GM12878 (cell line): ENCODE data around the gene EPB41L1. TPM values are rescaled to one million over a fixed set of nuclear protein-coding genes. Genes with fewer than 3 reads are reported as not detected.

Experiments used
- ATAC-seq: fragments of 200-7000 bp; cut with Tn5 transposase; 3 replicates; pipeline ENCODE4 v1.9.1; 2020; ENCODE audit warnings: mild to moderate bottlenecking, moderate library complexity
- BruUV-seq: library from RNA; stranded (reverse); fragments of 400-500 nt; replicated peaks from 2 replicates; lab custom pipeline; 2021; lab: Mats Ljungman, UMichigan
- CTCF ChIA-PET: fragments of 300-600 bp; sonication (Branson Sonifier 250); formaldehyde crosslinking; extraction: SDS; loops from one replicate; lab custom pipeline; 2021; ENCODE audit warnings: inconsistent platforms; lab: Yijun Ruan, JAX
- POLR2A ChIA-PET: fragments of 350-600 bp; formaldehyde crosslinking; extraction: SDS; loops from one replicate; lab custom pipeline; 2021; ENCODE audit warnings: inconsistent platforms; lab: Charles Lee
- RAD21 ChIA-PET: fragments of 300-600 bp; sonication (Branson Sonifier 250); formaldehyde crosslinking; loops from one replicate; lab custom pipeline; 2023; ENCODE audit warnings: antibody characterized with exemption; ENCODE audit not compliant: unreplicated experiment; lab: Charles Lee
- SMC1A ChIA-PET: fragments of 300-600 bp; sonication (Branson Sonifier 250); formaldehyde crosslinking; loops from one replicate; lab custom pipeline; 2023; ENCODE audit not compliant: unreplicated experiment, uncharacterized antibody; lab: Charles Lee
- DNase-seq: peaks from one replicate; pipeline ENCODE4 v3.0.0-alpha.2; 2011; ENCODE audit warnings: low read depth, low spot score
- FAIRE-seq: peaks from 3 replicates; lab custom pipeline; 2011; peaks lifted over from hg19 to GRCh38; lab: Jason Lieb, UNC
- H2AFZ ChIP-seq: 2 replicates; pipeline ENCODE4 v1.6.0; 2011; ENCODE audit warnings: low read depth, low read length, control low read depth; ENCODE audit not compliant: control insufficient read depth
- H3K27ac ChIP-seq: 2 replicates; pipeline ENCODE4 v1.5.1; 2011; ENCODE audit warnings: control low read depth; ENCODE audit not compliant: control insufficient read depth, insufficient read depth
- H3K27me3 ChIP-seq, 2 experiments: replicated peaks in 1 of 2; 2 replicates each; pipeline versions ENCODE4 v1.6.0 to v1.6.1; 2011; ENCODE audit warnings: low read length in 1 of 2; ENCODE audit not compliant: control insufficient read depth in 2 of 2, insufficient read depth in 2 of 2
- H3K36me3 ChIP-seq, 2 experiments: 2 replicates each; pipeline ENCODE4 v1.5.1; 2011; ENCODE audit warnings: low read length in 1 of 2; ENCODE audit not compliant: control insufficient read depth in 2 of 2, insufficient read depth in 2 of 2
- H3K4me1 ChIP-seq: 2 replicates; pipeline ENCODE4 v1.6.1; 2011; ENCODE audit warnings: mild to moderate bottlenecking, low read length, moderate library complexity, mixed read lengths; ENCODE audit not compliant: control insufficient read depth, insufficient read depth
- H3K4me2 ChIP-seq: 2 replicates; pipeline ENCODE4 v1.6.0; 2011; ENCODE audit warnings: control low read depth; ENCODE audit not compliant: control insufficient read depth, insufficient read depth
- H3K4me3 ChIP-seq: fragments of 200-600 bp; sonication (generic); 2 replicates; pipeline ENCODE4 v1.5.1; 2016
- H3K79me2 ChIP-seq: 2 replicates; pipeline ENCODE4 v1.6.0; 2011; ENCODE audit warnings: low read length; ENCODE audit not compliant: control insufficient read depth, insufficient read depth
- H3K9ac ChIP-seq: 2 replicates; pipeline ENCODE4 v1.8.0; 2011; ENCODE audit warnings: low read length, control low read depth, mixed read lengths; ENCODE audit not compliant: control insufficient read depth, insufficient read depth
- H3K9me3 ChIP-seq: replicated peaks from 3 replicates; pipeline ENCODE4 v1.5.1; 2011; ENCODE audit warnings: mild to moderate bottlenecking, low read length; ENCODE audit not compliant: control insufficient read depth, insufficient read depth
- H4K20me1 ChIP-seq: 2 replicates; pipeline ENCODE4 v1.6.0; 2011; ENCODE audit not compliant: control insufficient read depth, insufficient read depth
- ETV6 ChIP-seq, 2 experiments: fragments of 450-650 bp in 1 of 2; IDR thresholded peaks in 1 of 2; conservative IDR thresholded peaks in 1 of 2; 2 replicates each; pipeline ENCODE4 v1.6.1; 2014; ENCODE audit warnings: antibody characterized with exemption in 1 of 2, borderline replicate concordance in 1 of 2, low read depth in 1 of 2, mild to moderate bottlenecking in 1 of 2, moderate library complexity in 1 of 2
- HDAC2 ChIP-seq: fragments of 200-600 bp; sonication (generic); IDR thresholded peaks from 2 replicates; pipeline ENCODE4 v1.6.1; 2017
- NKRF ChIP-seq: fragments of 450-650 bp; conservative IDR thresholded peaks from 2 replicates; pipeline ENCODE4 v1.6.1; 2017; ENCODE audit warnings: mild to moderate bottlenecking, moderate library complexity
- RCOR1 ChIP-seq: conservative IDR thresholded peaks from 2 replicates; pipeline ENCODE4 v1.6.1; 2012; ENCODE audit warnings: low read depth, low read length, improper control_type of control experiment
- RELB ChIP-seq: fragments of 450-650 bp; IDR thresholded peaks from 2 replicates; pipeline ENCODE4 v1.6.1; 2017; ENCODE audit warnings: low read depth, mild to moderate bottlenecking, moderate library complexity
- SIN3A ChIP-seq: IDR thresholded peaks from 2 replicates; pipeline ENCODE4 v1.6.1; 2012; ENCODE audit warnings: low read depth, low read length, improper control_type of control experiment
- SREBF1 ChIP-seq: IDR thresholded peaks from 2 replicates; pipeline ENCODE4 v1.6.1; 2012; ENCODE audit warnings: mild to moderate bottlenecking, low read length
- SREBF2 ChIP-seq: IDR thresholded peaks from 2 replicates; pipeline ENCODE4 v1.6.1; 2012; ENCODE audit warnings: mild to moderate bottlenecking, low read length
- TCF12 ChIP-seq: IDR thresholded peaks from 2 replicates; pipeline ENCODE4 v1.6.1; 2011; ENCODE audit warnings: low read depth, mild to moderate bottlenecking, low read length
- TCF3 ChIP-seq: IDR thresholded peaks from 2 replicates; pipeline ENCODE4 v1.6.1; 2012; ENCODE audit warnings: low read depth, mild to moderate bottlenecking, low read length, borderline replicate concordance; ENCODE audit not compliant: insufficient read depth
- USF1 ChIP-seq: IDR thresholded peaks from 2 replicates; pipeline ENCODE4 v1.6.1; 2011; ENCODE audit warnings: borderline replicate concordance, low read depth, mild to moderate bottlenecking, moderate library complexity, mixed read lengths, low read length; ENCODE audit not compliant: insufficient read depth; ENCODE audit errors: extremely low read length
- ZBED1 ChIP-seq: IDR thresholded peaks from 2 replicates; pipeline ENCODE4 v1.6.1; 2016; ENCODE audit warnings: borderline replicate concordance
- ZBTB33 ChIP-seq: fragments of 450-650 bp; IDR thresholded peaks from 2 replicates; pipeline ENCODE4 v1.6.1; 2017; ENCODE audit warnings: mild to moderate bottlenecking
- WGBS: methylation state at CpG from one replicate; pipeline ENCODE4 v1.1.6; 2016; ENCODE audit warnings: low lambda C conversion rate; ENCODE audit not compliant: insufficient replicate concordance, insufficient coverage; ENCODE audit errors: missing lambda C conversion rate; 5-methylcytosine and 5-hydroxymethylcytosine counted together
- in situ Hi-C: fragments of 300-500 bp; cut with MboI; formaldehyde crosslinking; loops from 9 replicates; pipeline ENCODE4 v1.14.3; 2018; ENCODE audit warnings: mixed read lengths
- intact Hi-C: fragments of 100-400 bp; cut with micrococcal nuclease; formaldehyde crosslinking; loops from one replicate; pipeline ENCODE4 v1.14.2; 2022; ENCODE audit not compliant: unreplicated experiment
- polyA plus RNA-seq, 11 experiments: library from polyadenylated mRNA; depleted of rRNA in 4 of 11; unstranded in 6 of 11; stranded (reverse) in 5 of 11; fragments of >200 nt; fragmentation: Nextera tagmentation in 4 of 11; fragmentation: Illumina TruSeq in 1 of 11; extraction: Ambion mirVana in 4 of 11; extraction: Trizol in 1 of 11; gene quantifications; 1 replicate in 1 of 11; 2 replicates in 10 of 11; pipeline versions ENCODE4 v1.2.1 to v1.2.3, GENCODE V29; 2011 to 2016; ENCODE audit warnings: inconsistent platforms in 2 of 11, missing spikeins in 2 of 11, low read depth in 1 of 11
- total RNA-seq, 4 experiments: library from RNA; depleted of rRNA in 3 of 4; stranded (reverse); fragments of >200 nt in 3 of 4; fragmentation: Illumina TruSeq in 1 of 4; extraction: Trizol in 1 of 4; gene quantifications; 2 replicates each; pipeline versions ENCODE4 v1.2.1 to v1.2.3, GENCODE V29; 2013 to 2021

The EPB41L1 gene
- total and polyA plus RNA-seq, 10 of the 15 experiments (the other 5 are each of a cell fraction or from before 2014, with no cell fraction given): 0.08 to 3.2 (median 0.31) TPM

GRCh38 chr20:36277546-36277945 lies 123.0 kb downstream of the EPB41L1 start:
- H3K4me3 ChIP-seq: no peak overlapping the region
- DNase-seq (no peak), ATAC-seq (no peak), FAIRE-seq (no peak)
- H3K4me2 ChIP-seq: no peak overlapping the region
- H2AFZ ChIP-seq: no peak overlapping the region
- ChIA-PET CTCF (interaction anchor here (1.5 kb wide), 1 partner anchor 122 kb away, joined by 3 read pairs; no protein-coding TSS in a partner anchor), POLR2A (no interaction called here), RAD21 (no interaction called here), SMC1A (no interaction called here)
- no peaks in the 10 kb centered on the region for H4K20me1 ChIP-seq
- no TSS peak for BruUV-seq
- intact Hi-C loops (no loop called here), in situ Hi-C loops (no loop called here)
- H3K4me1 ChIP-seq: no peaks in the 10 kb centered on the region
- H3K27ac ChIP-seq: no peak overlapping the region
- peaks cover 0 to 3% of the 10 kb centered on the region in 2 experiments; a peak in 2 of 4 replicates for H3K27me3 ChIP-seq
- H3K79me2 ChIP-seq: no peaks in the 10 kb centered on the region
- WGBS: 13% methylated on average over 9 of the region's 9 CpGs
- H3K9ac ChIP-seq: no peak overlapping the region
- no peaks in the 10 kb centered on the region for H3K9me3 ChIP-seq
- H3K36me3 ChIP-seq: no peaks in the 10 kb centered on the region
- TF ChIP-seq TCF3: no peak
- TF ChIP-seq SIN3A: no peak
- no peak for TF ChIP-seq TCF12
- TF ChIP-seq SREBF2: no peak
- TF ChIP-seq ZBED1: no peak
- TF ChIP-seq RELB: no peak
- no peak for TF ChIP-seq NKRF
- TF ChIP-seq RCOR1: no peak
- no peak for TF ChIP-seq ZBTB33
- TF ChIP-seq USF1: no peak
- TF ChIP-seq HDAC2: no peak
- TF ChIP-seq SREBF1: no peak
- no peak for TF ChIP-seq ETV6 (conservative IDR thresholded peaks at IDR 0.05 in 1 of 2, IDR thresholded peaks at IDR 0.05 in 1 of 2; ENCODE audit: borderline replicate concordance in 1 of 2, low read depth in 1 of 2)
